Measurements from ENCODE around the gene ANAPC5. TPM values are rescaled to one million over a fixed set of nuclear protein-coding genes. Genes with fewer than 3 reads are reported as not detected.

Gene ANAPC5, protein sequence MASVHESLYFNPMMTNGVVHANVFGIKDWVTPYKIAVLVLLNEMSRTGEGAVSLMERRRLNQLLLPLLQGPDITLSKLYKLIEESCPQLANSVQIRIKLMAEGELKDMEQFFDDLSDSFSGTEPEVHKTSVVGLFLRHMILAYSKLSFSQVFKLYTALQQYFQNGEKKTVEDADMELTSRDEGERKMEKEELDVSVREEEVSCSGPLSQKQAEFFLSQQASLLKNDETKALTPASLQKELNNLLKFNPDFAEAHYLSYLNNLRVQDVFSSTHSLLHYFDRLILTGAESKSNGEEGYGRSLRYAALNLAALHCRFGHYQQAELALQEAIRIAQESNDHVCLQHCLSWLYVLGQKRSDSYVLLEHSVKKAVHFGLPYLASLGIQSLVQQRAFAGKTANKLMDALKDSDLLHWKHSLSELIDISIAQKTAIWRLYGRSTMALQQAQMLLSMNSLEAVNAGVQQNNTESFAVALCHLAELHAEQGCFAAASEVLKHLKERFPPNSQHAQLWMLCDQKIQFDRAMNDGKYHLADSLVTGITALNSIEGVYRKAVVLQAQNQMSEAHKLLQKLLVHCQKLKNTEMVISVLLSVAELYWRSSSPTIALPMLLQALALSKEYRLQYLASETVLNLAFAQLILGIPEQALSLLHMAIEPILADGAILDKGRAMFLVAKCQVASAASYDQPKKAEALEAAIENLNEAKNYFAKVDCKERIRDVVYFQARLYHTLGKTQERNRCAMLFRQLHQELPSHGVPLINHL
- 100 to 1,000 TPM; 114 to 148 (median 141) TPM for total RNA-seq
- polyA plus RNA-seq: 100 to 1,000 TPM in 1 of 2 donors, 10 to 100 TPM in 1; 88.1 to 172 TPM
- total RNA-seq: 181 reads per million, percentile 92 among the genes with 10 or more reads in this experiment

DNA sequence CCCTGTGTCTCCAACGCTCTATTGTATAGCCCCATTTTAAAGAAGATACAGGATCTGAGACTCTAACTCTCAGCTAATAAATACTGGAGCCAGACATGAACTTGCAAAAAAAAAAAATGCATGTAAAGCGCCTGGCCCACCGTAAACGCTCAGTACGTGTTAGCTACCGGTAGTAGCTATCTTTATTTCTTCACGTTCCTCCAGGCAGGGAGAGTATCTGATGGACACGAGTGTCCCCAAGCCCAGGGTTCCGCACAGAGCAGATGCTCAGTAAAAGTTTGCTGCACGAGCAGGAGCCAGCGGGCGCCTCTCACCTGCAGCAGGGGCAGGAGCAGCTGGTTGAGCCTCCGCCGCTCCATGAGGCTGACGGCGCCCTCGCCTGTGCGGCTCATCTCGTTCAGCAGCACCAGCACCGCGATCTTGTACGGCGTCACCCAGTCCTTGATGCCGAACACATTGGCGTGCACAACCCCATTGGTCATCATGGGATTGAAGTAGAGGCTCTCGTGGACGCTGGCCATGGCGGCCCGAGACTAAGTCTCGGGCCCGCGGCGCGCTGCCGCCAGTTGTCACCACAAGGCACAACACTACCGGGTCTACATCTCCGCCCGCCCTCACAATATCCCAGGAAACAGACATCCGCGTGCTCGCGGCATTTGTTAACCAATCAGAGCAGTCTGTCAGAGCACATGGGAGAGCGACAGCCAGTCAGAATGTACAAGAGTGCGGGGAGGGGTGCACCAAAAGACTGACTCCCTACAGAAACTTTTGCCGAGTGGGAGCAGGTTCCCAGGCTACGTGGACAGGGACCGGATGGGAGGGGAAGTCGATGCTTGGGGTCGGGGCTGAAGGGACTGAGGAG lies at the start of gene ANAPC5:
TSS of gene ANAPC5 (minus strand) at position 592 of the 862 bp plus-strand sequence. CDS start at position 521, 71 bp downstream.
- peak; percentile 99 for ATAC-seq
- Histone ChIP-seq H3K9me3 (ENCODE audit: control insufficient read depth in 2 of 3, low read length in 3 of 3) (no peaks in the 10 kb centered on the region), H3K27ac (ENCODE audit: low read depth, low read length) (peak within 1 kb of the TSS; percentile 78), H3K4me3 (ENCODE audit: low read length) (peak within 1 kb of the TSS; percentile 99), H3K36me3 (ENCODE audit: control insufficient read depth in 2 of 3, insufficient read depth in 3 of 3, low read length in 3 of 3) (peaks cover 0 to 4% (median 0%) of the 10 kb centered on the region in 3 experiments), H3K27me3 (ENCODE audit: control insufficient read depth in 2 of 2, insufficient read depth in 2 of 2, low read length in 2 of 2) (no peaks in the 10 kb centered on the region), H3K4me1 (ENCODE audit: control insufficient read depth in 2 of 2, insufficient read depth in 2 of 2, low read length in 2 of 2) (peaks cover 6 to 7% of the 10 kb centered on the region in 2 donors)
- ChIA-PET CTCF (interaction anchor here (0.5 to 1.1 kb wide), 6 partner anchors 12 to 1052 kb away, joined by 3 to 5 read pairs (median 4); no protein-coding TSS in a partner anchor), POLR2A (interaction anchor here (0.5 to 4.2 kb wide), 11 partner anchors 17 to 1579 kb away, joined by 3 to 45 read pairs (median 5); partner anchors contain the start of genes PSMD9 and RNF34)
- DNase-seq: peak; percentile 61 to 93 (median 89)
- intact Hi-C loops (cut with micrococcal nuclease): loop anchor here (1.0 to 5.0 kb wide), 9 partner anchors 17 to 665 kb away; partner anchors contain the start of genes P2RX4 (in 2 of the 2), RNF34 (in 2 of the 2), CAMKK2 (in 1 of the 2) and MLEC (in 1 of the 2)
- peak within 1 kb of the TSS; percentile 88 to 100 (median 97) for H3K4me3 Mint-ChIP-seq
- H3K27ac Mint-ChIP-seq: peak within 1 kb of the TSS; percentile 90 to 100 (median 98)
- H3K9me3 Mint-ChIP-seq: peaks cover 0 to 2% (median 0%) of the 10 kb centered on the region in 11 donors
- H3K4me1 Mint-ChIP-seq: peaks cover 25 to 58% (median 42%) of the 10 kb centered on the region in 7 donors
- peaks cover 0 to 5% (median 0%) of the 10 kb centered on the region in 5 donors for H3K27me3 Mint-ChIP-seq
- H3K36me3 Mint-ChIP-seq: peaks cover 0 to 7% (median 2%) of the 10 kb centered on the region in 5 donors

DNA sequence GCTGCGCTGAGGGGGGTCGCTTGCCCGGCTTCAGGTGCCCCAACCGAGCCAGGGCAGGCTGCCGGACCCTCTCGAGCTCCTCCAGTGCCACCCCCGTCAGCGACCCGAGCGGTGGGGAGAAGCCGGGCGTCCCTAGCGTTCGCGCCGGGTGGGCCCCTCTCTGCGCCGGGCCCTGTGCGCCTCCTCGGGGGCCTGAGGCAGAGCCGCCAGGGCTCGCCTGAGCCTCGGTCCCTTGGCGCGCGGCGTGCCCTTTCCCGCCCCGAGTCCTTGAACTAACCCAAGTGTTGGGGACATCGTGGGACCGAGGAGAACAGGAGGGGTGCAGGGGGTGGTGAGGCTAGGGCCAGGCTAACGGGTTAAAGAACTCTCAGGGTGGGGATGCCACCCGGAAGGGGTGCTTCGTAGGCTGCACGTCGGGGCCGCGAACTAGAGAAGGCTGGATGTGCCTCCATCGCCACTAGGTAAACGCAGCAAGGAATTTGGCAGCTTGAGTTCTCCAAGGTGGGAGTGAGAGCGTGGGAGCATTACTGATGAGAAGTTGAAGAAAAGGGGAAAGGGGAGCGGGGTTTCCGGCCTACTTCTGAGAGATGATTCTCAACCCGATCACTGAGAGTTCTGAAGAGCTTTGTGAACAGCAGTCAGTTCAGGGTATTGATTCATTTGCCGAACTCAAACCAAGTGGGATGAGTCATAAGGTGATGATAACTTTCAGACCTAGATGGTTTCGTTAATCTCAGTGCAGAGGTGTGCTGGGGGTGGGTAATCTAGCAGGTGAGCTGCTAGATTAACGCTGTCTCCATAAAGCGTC lies 48.3 kb upstream of the ANAPC5 start:
- H3K4me1 Mint-ChIP-seq: peaks cover 33 to 56% (median 44%) of the 10 kb centered on the region in 7 donors
- CTCF ChIA-PET: interaction anchor here (0.6 to 1.1 kb wide), 5 partner anchors 13 to 97 kb away, joined by 3 to 5 read pairs (median 3); no protein-coding TSS in a partner anchor

DNA sequence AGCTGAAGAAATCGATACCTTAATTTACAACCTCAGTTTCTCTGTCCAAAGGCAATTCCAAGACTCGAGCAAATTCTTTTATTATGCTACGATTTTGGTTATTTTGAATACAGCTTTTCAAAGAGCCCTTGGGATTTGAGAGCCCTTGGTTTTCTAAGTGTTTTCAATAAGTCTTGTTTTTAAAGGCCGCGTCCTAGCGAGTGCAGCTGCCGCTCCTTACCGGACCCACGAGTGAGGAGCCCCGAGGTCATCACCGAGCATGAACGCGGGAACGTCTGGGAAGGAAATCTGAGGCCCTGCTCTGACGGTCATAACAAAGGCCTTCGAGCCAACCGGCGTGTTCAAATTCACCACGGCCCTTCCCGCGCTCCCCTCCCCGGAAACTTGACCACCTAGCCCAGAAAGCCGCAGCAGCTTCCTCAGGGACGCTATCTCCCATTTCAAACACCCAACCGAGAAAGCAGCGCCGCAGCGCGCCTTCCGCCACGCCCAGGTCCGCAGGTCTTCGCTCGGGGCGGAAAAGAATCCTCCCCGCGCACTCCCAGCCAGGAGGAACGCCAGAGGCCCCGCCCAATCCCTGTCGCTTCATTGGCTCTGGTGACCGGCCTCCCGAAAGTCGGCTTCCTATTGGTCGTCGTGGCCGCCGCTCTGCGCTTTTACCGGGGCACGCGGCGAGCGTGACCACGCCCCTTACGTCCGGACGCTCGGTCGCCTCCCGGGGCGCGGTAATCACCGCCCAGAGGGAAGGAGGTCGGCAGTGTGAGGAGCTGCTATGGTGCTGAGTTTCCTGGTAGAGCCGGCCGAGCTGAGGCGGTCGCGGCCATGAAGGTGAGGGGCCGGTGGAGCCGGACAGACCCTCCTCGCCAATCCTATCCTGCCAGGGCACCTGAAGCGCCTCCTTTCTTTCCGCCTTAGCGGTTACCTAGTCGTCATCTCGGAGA lies 47.5 kb upstream of the ANAPC5 start, which contains the start of gene RNF34:
TSS of gene RNF34 (plus strand) at position 728 of the 941 bp plus-strand sequence. CDS start at position 823, 95 bp downstream.
- Histone ChIP-seq H3K36me3 (ENCODE audit: control insufficient read depth in 2 of 3, insufficient read depth in 3 of 3, low read length in 3 of 3) (peaks cover 3 to 12% (median 4%) of the 10 kb centered on the region in 3 experiments), H3K27ac (ENCODE audit: low read depth, low read length) (peak within 1 kb of the TSS; percentile 91), H3K9me3 (ENCODE audit: control insufficient read depth in 2 of 3, low read length in 3 of 3) (no peaks in the 10 kb centered on the region), H3K4me3 (ENCODE audit: low read length) (peak within 1 kb of the TSS; percentile 93), H3K4me1 (ENCODE audit: control insufficient read depth in 2 of 2, insufficient read depth in 2 of 2, low read length in 2 of 2) (peaks cover 20 to 26% of the 10 kb centered on the region in 2 donors), H3K27me3 (ENCODE audit: control insufficient read depth in 2 of 2, insufficient read depth in 2 of 2, low read length in 2 of 2) (no peaks in the 10 kb centered on the region)
- DNase-seq: peak; percentile 88 to 98 (median 97)
- POLR2A ChIA-PET: interaction anchor here (0.6 to 4.3 kb wide), 19 partner anchors 9 to 826 kb away, joined by 3 to 45 read pairs (median 3); partner anchors contain the start of genes ANAPC5, CAMKK2, DIABLO and UNC119B
- Mint-ChIP-seq H3K27me3 (no peaks in the 10 kb centered on the region), H3K9me3 (peaks cover 0 to 1% (median 0%) of the 10 kb centered on the region in 11 donors), H3K36me3 (peaks cover 0 to 10% (median 3%) of the 10 kb centered on the region in 5 donors), H3K4me3 (peak within 1 kb of the TSS; percentile 89 to 99 (median 94)), H3K27ac (peak within 1 kb of the TSS; percentile 91 to 97 (median 94)), H3K4me1 (peaks cover 29 to 52% (median 39%) of the 10 kb centered on the region in 7 donors)
- peak; percentile 96 for ATAC-seq
- intact Hi-C loops (cut with micrococcal nuclease): loop anchor here (1.0 to 5.0 kb wide), 17 partner anchors 8 to 962 kb away; partner anchors contain the start of genes ANAPC5 (in 2 of the 2), CAMKK2 (in 1 of the 2), COX6A1 (in 1 of the 2) and DIABLO (in 1 of the 2)
- CTCF ChIA-PET: interaction anchor here (1.1 to 1.2 kb wide), 2 partner anchors 14 to 427 kb away, joined by 3 to 6 read pairs; no protein-coding TSS in a partner anchor

More for the DNA sequence above, 48.3 kb upstream of the ANAPC5 start:
- peak overlapping the region; percentile 89 to 99 (median 94) for H3K4me3 Mint-ChIP-seq
- Histone ChIP-seq H3K9me3 (ENCODE audit: control insufficient read depth in 2 of 3, low read length in 3 of 3) (no peaks in the 10 kb centered on the region), H3K27ac (ENCODE audit: low read depth, low read length) (peak overlapping the region; percentile 91), H3K27me3 (ENCODE audit: control insufficient read depth in 2 of 2, insufficient read depth in 2 of 2, low read length in 2 of 2) (no peaks in the 10 kb centered on the region), H3K4me1 (ENCODE audit: control insufficient read depth in 2 of 2, insufficient read depth in 2 of 2, low read length in 2 of 2) (peaks cover 25 to 26% of the 10 kb centered on the region in 2 donors), H3K4me3 (ENCODE audit: low read length) (peak overlapping the region; percentile 93), H3K36me3 (ENCODE audit: control insufficient read depth in 2 of 3, insufficient read depth in 3 of 3, low read length in 3 of 3) (peaks cover 8 to 20% (median 8%) of the 10 kb centered on the region in 3 experiments)
- intact Hi-C loops (cut with micrococcal nuclease): loop anchor here (1.0 to 5.0 kb wide), 15 partner anchors 9 to 963 kb away; partner anchors contain the start of genes ANAPC5 (in 2 of the 2), CAMKK2 (in 1 of the 2), COX6A1 (in 1 of the 2) and MLEC (in 1 of the 2)
- DNase-seq (peak in 7 of 9 donors; percentile 45 to 76 (median 65)), ATAC-seq (peak; percentile 47)
- H3K27ac Mint-ChIP-seq: peak overlapping the region; percentile 91 to 97 (median 94)
- POLR2A ChIA-PET: interaction anchor here (0.5 to 4.3 kb wide), 25 partner anchors 8 to 1499 kb away, joined by 3 to 45 read pairs (median 3); partner anchors contain the start of genes ANAPC5, CAMKK2, DIABLO and UNC119B
- peaks cover 0 to 10% (median 4%) of the 10 kb centered on the region in 5 donors for H3K36me3 Mint-ChIP-seq
- peaks cover 0 to 1% (median 0%) of the 10 kb centered on the region in 11 donors for H3K9me3 Mint-ChIP-seq
- no peaks in the 10 kb centered on the region for H3K27me3 Mint-ChIP-seq

DNA sequence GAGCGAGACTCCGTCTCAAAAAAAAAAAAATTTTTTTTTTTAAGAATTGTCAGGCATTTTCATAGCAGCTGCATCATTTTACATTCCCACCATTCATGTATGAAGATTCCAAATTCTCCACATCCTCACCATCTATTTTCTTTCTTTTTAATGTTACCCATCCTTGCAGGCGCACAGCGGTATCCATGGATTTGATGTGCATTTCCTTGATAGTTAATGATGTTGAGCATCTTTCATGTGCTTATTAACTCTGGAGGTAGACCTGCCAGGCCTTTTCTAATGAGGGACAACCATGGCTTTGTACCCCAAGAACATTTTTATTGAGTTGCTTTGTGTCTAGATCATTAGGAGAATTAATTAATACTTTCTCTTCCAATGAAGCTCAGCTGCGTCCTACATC lies 46.1 kb upstream of the ANAPC5 start:
- Histone ChIP-seq H3K27me3 (ENCODE audit: control insufficient read depth in 2 of 2, insufficient read depth in 2 of 2, low read length in 2 of 2) (no peaks in the 10 kb centered on the region), H3K4me3 (ENCODE audit: low read length) (no peak overlapping the region), H3K4me1 (ENCODE audit: control insufficient read depth in 2 of 2, insufficient read depth in 2 of 2, low read length in 2 of 2) (peaks cover 20 to 22% of the 10 kb centered on the region in 2 donors), H3K36me3 (ENCODE audit: control insufficient read depth in 2 of 3, insufficient read depth in 3 of 3, low read length in 3 of 3) (peaks cover 0 to 6% (median 0%) of the 10 kb centered on the region in 3 experiments), H3K9me3 (ENCODE audit: control insufficient read depth in 2 of 3, low read length in 3 of 3) (no peaks in the 10 kb centered on the region), H3K27ac (ENCODE audit: low read depth, low read length) (no peak overlapping the region)
- POLR2A ChIA-PET: interaction anchor here (1.1 to 4.3 kb wide), 2 partner anchors 11 to 47 kb away, joined by 3 to 45 read pairs; partner anchors contain the start of gene ANAPC5
- Mint-ChIP-seq H3K9me3 (peaks cover 0 to 1% (median 0%) of the 10 kb centered on the region in 11 donors), H3K4me3 (peak overlapping the region in 7 of 10 donors; percentile 89 to 95 (median 94)), H3K36me3 (peaks cover 0 to 10% (median 3%) of the 10 kb centered on the region in 5 donors), H3K27ac (peak overlapping the region in 1 of 9 donors; percentile 91), H3K4me1 (peaks cover 23 to 41% (median 35%) of the 10 kb centered on the region in 7 donors), H3K27me3 (no peaks in the 10 kb centered on the region)
- CTCF ChIA-PET: no interaction called here
- DNase-seq (no peak), ATAC-seq (no peak)
- intact Hi-C loops (cut with micrococcal nuclease): loop anchor here in 1 of 2 donors (2.0 kb wide), 2 partner anchors 338 to 828 kb away; partner anchors contain the start of gene DIABLO

Measured in naive thymus-derived CD4-positive, alpha-beta T cell (primary cell).